ENCODE results near the gene TNFAIP8.
"Not testable (repeated sequence)": the region's sequence is repeated elsewhere in the genome, so short reads cannot be mapped to it uniquely, and the experiment has no call there.

Gene TNFAIP8

GRCh38 chr5:119427060-119427459 lies 71.2 kb downstream of the TNFAIP8 start:
- no peak for DNase-seq (ENCODE audit: low spot score)

- DNase-seq (ENCODE audit: low spot score), result not testable (repeated sequence)
Measured at GRCh38 chr5:119427596-119427995, 71.8 kb downstream of the TNFAIP8 start.

GRCh38 chr5:119428166-119428565 lies 72.3 kb downstream of the TNFAIP8 start:
- DNase-seq (ENCODE audit: low spot score), result not testable (repeated sequence)

DNA sequence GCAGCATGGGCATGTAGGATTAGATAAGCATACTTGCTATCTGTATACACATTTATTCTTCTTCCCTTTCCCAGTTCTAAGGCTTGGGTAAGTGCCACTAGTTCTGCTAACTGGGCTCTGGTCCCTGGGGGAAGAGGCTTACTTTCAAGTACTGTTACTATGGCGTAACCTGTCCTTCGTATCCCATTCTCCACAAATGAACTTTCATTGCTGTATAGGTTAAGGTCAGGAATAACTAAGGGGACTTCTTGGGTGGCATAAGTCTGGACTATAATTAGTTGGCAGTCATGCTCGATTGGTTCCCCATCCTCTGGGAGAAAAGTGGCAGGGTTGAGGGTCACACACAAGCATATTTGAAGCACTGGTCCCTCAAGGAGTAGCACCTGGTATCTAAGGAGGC lies 72.8 kb downstream of the TNFAIP8 start:
- DNase-seq (ENCODE audit: low spot score), result not testable (repeated sequence)

DNA sequence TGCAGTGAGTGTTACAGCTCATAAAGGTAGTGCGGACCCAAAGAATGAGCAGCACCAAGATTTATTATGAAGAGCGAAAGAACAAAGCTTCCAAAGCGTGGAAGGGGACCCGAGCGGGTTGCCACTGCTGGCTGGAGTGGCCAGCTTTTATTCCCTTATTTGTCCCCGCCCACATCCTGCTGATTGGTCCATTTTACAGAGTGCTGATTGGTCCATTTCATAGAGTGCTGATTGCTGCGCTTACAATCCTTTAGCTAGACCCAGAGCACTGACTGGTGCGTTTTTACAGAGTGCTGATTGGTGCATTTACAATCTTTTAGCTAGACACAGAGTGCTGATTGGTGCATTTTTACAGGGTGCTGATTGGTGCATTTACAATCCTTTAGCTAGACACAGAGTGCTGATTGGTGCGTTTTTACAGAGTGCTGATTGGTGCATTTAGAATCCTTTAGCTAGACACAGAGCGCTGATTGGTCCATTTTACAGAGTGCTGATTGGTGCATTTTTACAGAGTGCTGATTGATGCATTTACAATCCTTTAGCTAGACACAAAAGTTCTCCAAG lies 76.9 kb downstream of the TNFAIP8 start:
- DNase-seq (ENCODE audit: low spot score), result not testable (repeated sequence)

DNA sequence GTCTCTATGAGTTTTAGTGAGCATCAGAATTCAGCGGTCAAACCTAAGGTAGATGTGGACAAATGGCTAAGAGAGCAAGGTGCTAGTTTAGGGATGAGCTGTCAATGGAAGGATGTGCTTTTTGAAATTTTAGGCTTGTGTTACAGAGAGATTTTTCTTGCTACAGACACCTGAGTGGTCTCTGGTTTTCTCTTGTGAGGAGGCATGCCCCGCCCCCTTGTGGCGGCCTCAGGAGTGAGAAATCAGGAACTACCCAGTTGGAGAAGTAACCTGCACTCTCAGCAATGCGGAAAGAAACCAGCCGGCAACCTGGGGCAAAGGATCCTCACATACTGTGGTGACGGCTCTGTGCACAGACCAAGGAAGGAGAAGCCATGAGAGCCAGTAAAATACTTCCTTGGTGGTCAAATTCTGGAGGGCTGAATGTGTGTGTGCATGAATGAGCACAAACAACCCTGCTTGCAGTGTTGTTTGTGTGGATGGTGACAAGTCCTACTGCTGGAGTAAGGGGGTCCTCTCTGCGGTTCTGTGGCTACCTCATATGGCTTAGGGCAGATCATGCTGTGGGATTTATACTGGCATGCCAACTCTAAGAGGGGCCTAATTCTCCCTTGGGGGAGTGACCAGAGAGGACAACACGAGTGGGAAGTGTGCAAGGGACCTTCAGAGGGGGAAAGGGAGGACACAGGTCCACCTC lies 79.8 kb downstream of the TNFAIP8 start:
- no peak for DNase-seq (ENCODE audit: low spot score)

DNA sequence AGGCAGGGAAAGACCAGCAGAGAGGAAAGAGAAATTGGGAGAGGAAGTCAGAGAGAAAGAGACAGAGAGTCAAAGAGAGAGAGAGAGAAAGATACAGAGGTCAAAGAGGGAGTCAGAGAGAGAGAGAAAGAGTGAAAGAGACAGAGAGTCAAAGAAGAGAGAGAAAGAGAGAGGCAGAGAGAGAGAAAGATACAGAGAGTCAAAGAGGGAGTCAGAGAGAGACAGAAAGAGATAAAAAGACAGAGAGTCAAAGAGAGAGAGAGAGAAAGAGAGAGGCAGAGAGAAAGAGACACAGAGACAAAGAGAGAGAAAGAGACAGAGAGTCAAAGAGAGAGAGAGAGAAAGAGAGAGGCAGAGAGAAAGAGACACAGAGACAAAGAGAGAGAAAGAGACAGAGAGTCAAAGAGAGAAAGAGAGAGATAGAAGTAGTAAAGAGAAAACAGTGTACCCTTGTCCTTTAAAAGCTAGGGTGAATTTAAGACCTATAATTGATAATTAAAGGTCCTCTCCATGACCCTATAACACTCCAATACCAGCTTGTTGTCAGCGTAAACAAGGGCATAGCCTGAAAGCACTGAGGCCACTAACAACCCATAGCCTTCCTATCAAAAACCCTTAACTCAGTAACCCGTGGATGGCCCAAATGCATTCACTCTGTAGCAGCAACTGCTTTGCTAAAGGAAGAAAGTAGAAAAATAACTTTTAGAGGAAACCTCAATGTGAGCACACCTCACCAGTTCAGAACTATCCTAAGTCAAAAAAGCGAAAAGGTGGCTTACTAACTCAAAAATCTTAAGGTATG lies 82.2 kb downstream of the TNFAIP8 start:
- not testable (repeated sequence) for DNase-seq (ENCODE audit: low spot score)

DNA sequence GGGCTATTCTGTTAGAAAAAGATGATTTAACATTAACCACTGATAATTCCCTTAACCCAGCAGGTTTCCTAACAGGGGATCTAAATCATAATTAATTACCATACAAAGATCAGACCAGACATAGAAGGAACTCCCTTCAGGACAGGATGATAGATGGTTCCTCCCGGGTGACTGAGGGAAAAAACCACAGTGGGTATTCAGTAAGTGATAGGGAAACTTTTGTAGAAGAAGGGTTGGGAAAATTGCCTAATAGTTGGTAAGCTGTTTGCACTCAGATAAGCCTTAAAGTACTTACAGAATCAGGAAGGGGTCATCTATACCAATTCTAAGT lies 82.7 kb downstream of the TNFAIP8 start:
- DNase-seq (ENCODE audit: low spot score), result not testable (repeated sequence)

GRCh38 chr5:119439140-119439631 lies 83.4 kb downstream of the TNFAIP8 start:
- DNase-seq (ENCODE audit: low spot score), result no peak

- DNase-seq (ENCODE audit: low spot score), result not testable (repeated sequence)
Measured at GRCh38 chr5:119439632-119440031, 83.8 kb downstream of the TNFAIP8 start.

GRCh38 chr5:119444643-119445042 lies 88.8 kb downstream of the TNFAIP8 start:
- not testable (repeated sequence) for DNase-seq (ENCODE audit: low spot score)

GRCh38 chr5:119445544-119445943 lies 89.7 kb downstream of the TNFAIP8 start:
- DNase-seq (ENCODE audit: low spot score), result no peak

Data from D341Med (cell line).